ENCODE measurements around the gene ZBTB14. TPM values are rescaled to one million over a fixed set of nuclear protein-coding genes. Genes with fewer than 3 reads are reported as not detected.

Gene ZBTB14
- total RNA-seq, 4 donors from 2014 or later: 9.0 to 47.2 (median 11.1) TPM

GRCh38 chr18:5296706-5297320 lies 1.3 kb upstream of the ZBTB14 start:
- Histone ChIP-seq H3K9me3 (no peaks in the 10 kb centered on the region), H3K27me3 (peaks cover 11% of the 10 kb centered on the region), H3K36me3 (no peaks in the 10 kb centered on the region), H3K4me3 (peak overlapping the region; percentile 61 to 90 (median 74)), H3K27ac (peak overlapping the region; percentile 93 to 100 (median 98)), H3K4me1 (peaks cover 0 to 24% (median 11%) of the 10 kb centered on the region in 4 donors)
- 6 to 60% methylated on average over 3 to 36 of the region's 36 CpGs for WGBS, 2 donors (ENCODE audit: low coverage in 1 of 2)
- intact Hi-C loops (cut with DNase I; ENCODE audit: low total_unique reads) (loop anchor here (10.0 kb wide), 1 partner anchor 62 kb away; no protein-coding TSS in a partner anchor), in situ Hi-C loops (cut with MboI; ENCODE audit: low pct_ligation_motif_present in 1 of 4, low pct_unique_long_range_greater_than_20kb in 1 of 4, low sequenced_read_pairs in 3 of 4) (loop anchor here in 1 of 4 donors (10.0 kb wide), 1 partner anchor 62 kb away; no protein-coding TSS in a partner anchor)
- TF ChIP-seq POLR2AphosphoS5 (IDR thresholded peaks at IDR 0.05) (peak; percentile 63 to 84 (median 74)), EP300 (IDR thresholded peaks at IDR 0.05; ENCODE audit: low read depth) (no peak), POLR2A (IDR thresholded peaks at IDR 0.05) (peak; percentile 68)
- TF ChIP-seq, protein P1, sequence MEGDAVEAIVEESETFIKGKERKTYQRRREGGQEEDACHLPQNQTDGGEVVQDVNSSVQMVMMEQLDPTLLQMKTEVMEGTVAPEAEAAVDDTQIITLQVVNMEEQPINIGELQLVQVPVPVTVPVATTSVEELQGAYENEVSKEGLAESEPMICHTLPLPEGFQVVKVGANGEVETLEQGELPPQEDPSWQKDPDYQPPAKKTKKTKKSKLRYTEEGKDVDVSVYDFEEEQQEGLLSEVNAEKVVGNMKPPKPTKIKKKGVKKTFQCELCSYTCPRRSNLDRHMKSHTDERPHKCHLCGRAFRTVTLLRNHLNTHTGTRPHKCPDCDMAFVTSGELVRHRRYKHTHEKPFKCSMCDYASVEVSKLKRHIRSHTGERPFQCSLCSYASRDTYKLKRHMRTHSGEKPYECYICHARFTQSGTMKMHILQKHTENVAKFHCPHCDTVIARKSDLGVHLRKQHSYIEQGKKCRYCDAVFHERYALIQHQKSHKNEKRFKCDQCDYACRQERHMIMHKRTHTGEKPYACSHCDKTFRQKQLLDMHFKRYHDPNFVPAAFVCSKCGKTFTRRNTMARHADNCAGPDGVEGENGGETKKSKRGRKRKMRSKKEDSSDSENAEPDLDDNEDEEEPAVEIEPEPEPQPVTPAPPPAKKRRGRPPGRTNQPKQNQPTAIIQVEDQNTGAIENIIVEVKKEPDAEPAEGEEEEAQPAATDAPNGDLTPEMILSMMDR (IDR thresholded peaks at IDR 0.05): no peak
- peak; percentile 82 for DNase-seq

- Histone ChIP-seq H3K9me3 (no peaks in the 10 kb centered on the region), H3K36me3 (peaks cover 0 to 5% (median 2%) of the 10 kb centered on the region in 4 donors), H3K4me1 (peaks cover 0 to 24% (median 11%) of the 10 kb centered on the region in 4 donors), H3K4me3 (peak overlapping the region; percentile 61 to 91 (median 87)), H3K27ac (peak overlapping the region; percentile 93 to 100 (median 98)), H3K27me3 (peaks cover 11% of the 10 kb centered on the region)
- intact Hi-C loops (cut with DNase I; ENCODE audit: low total_unique reads): loop anchor here (10.0 kb wide), 1 partner anchor 61 kb away; no protein-coding TSS in a partner anchor
- in situ Hi-C loops (cut with MboI; ENCODE audit: low pct_ligation_motif_present in 1 of 4, low pct_unique_long_range_greater_than_20kb in 1 of 4, low sequenced_read_pairs in 3 of 4): loop anchor here in 1 of 4 donors (10.0 kb wide), 1 partner anchor 61 kb away; no protein-coding TSS in a partner anchor
- TF ChIP-seq POLR2AphosphoS5 (IDR thresholded peaks at IDR 0.05) (peak; percentile 6 to 60 (median 24)), POLR2A (IDR thresholded peaks at IDR 0.05) (no peak)
- TF ChIP-seq, protein P1 (IDR thresholded peaks at IDR 0.05): no peak
- 0% methylated on average over 34 of the region's 95 CpGs; no CpG with 5 or more reads in 1 of the 2 donors for WGBS, 2 donors (ENCODE audit: low coverage in 1 of 2)
- peak; percentile 98 for DNase-seq
Observed at GRCh38 chr18:5295981-5296705, 617 bp upstream of the ZBTB14 start.

DNA sequence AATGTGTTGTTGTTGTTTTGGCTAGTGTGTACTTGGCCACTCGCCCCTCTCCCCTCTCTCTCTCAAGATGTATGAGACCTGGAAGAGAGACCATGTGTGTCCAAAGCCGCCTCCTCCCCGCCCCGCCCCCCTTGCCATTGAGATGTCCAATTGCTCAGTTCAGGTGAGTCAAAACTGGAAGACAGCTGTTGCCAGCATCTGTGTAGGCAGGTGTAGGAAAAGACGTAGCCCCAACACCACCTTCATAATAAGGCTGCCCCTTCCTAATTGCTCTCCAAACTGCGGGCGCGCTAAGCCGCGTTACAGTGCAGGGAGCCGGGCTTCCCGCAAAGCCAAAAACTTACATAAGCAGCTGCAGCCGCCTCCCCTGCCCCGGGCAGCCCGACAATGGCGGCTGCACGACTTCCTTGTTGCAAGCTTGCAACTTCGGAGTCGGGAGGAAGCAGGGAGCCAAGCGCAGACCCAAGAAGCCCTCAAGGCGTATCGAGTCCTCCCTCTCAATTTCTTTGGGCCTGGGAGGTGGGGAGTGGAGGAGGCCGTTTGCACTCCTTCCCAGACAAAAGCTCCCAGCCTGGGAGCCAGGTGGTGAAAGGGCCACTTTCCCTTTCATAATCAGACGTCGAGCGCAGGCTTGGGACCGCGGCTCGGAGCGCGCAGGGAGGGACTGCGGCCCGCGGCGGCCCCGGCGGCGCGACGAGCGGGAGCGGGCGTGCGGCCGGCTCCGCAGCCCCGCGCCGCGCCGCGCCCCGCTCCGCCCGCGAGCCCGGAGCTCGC lies 882 bp downstream of the ZBTB14 start:
- whole genome bisulfite sequencing, 2 donors (ENCODE audit: low coverage in 1 of 2): 0% methylated on average over 35 of the region's 58 CpGs; no CpG with 5 or more reads in 1 of the 2 donors
- TF ChIP-seq POLR2A (IDR thresholded peaks at IDR 0.05) (peak; percentile 51), EP300 (IDR thresholded peaks at IDR 0.05; ENCODE audit: low read depth) (no peak), POLR2AphosphoS5 (IDR thresholded peaks at IDR 0.05) (peak in 1 of 3 donors; percentile 48)
- TF ChIP-seq, protein P1 (IDR thresholded peaks at IDR 0.05): no peak
- Histone ChIP-seq H3K27ac (peak overlapping the region; percentile 97 to 99 (median 98)), H3K4me1 (peaks cover 0 to 24% (median 11%) of the 10 kb centered on the region in 4 donors), H3K9me3 (no peaks in the 10 kb centered on the region), H3K27me3 (no peaks in the 10 kb centered on the region), H3K4me3 (peak overlapping the region; percentile 80 to 94 (median 86)), H3K36me3 (peaks cover 0 to 10% (median 5%) of the 10 kb centered on the region in 4 donors)
- DNase-seq: peak; percentile 73
- in situ Hi-C loops (cut with MboI; ENCODE audit: low pct_ligation_motif_present in 1 of 4, low pct_unique_long_range_greater_than_20kb in 1 of 4, low sequenced_read_pairs in 3 of 4) (loop anchor here in 1 of 4 donors (10.0 kb wide), 1 partner anchor 60 kb away; no protein-coding TSS in a partner anchor), intact Hi-C loops (cut with DNase I; ENCODE audit: low total_unique reads) (loop anchor here (10.0 kb wide), 1 partner anchor 60 kb away; no protein-coding TSS in a partner anchor)

All from transverse colon (tissue), 4 donors.